Esophagus squamous epithelium (tissue), 5 donors: Measurements from ENCODE around the gene IFNGR1. TPM values are rescaled to one million over a fixed set of nuclear protein-coding genes. Genes with fewer than 3 reads are reported as not detected.

Experiments
- DNase-seq: peaks from one replicate; lab custom pipeline; 2025; lab: John Stamatoyannopoulos, UW
- H3K27ac ChIP-seq, 4 donors: fragments of 200-600 bp; sonication (generic); one replicate each; pipeline ENCODE4 v1.5.1; 2016 to 2019; ENCODE audit warnings: mild to moderate bottlenecking in 1 of 4
- H3K27me3 ChIP-seq, 4 donors: fragments of 200-600 bp; sonication (generic); 1 replicate in 3 of 4; 2 replicates in 1 of 4; pipeline versions ENCODE4 v1.5.1 to v1.6.0; 2017 to 2021; ENCODE audit warnings: antibody characterized with exemption in 1 of 4
- H3K36me3 ChIP-seq, 3 donors: fragments of 200-600 bp; sonication (generic); one replicate each; pipeline ENCODE4 v1.5.1; 2016 to 2019
- H3K4me1 ChIP-seq, 3 donors: fragments of 200-600 bp; sonication (generic); one replicate each; pipeline ENCODE4 v1.5.1; 2017 to 2019
- H3K4me3 ChIP-seq, 4 donors: fragments of 200-600 bp; sonication (generic); 1 replicate in 3 of 4; 2 replicates in 1 of 4; pipeline ENCODE4 v1.5.1; 2016 to 2019; ENCODE audit warnings: mild to moderate bottlenecking in 2 of 4, moderate library complexity in 1 of 4
- H3K9me3 ChIP-seq, 3 donors: fragments of 200-600 bp; sonication (generic); one replicate each; pipeline ENCODE4 v1.5.1; 2016 to 2019
- POLR2A ChIP-seq, 4 donors: fragments of 450-650 bp; IDR thresholded peaks; one replicate each; pipeline ENCODE4 v1.6.1; 2017; ENCODE audit warnings: antibody characterized with exemption in 4 of 4, mild to moderate bottlenecking in 4 of 4, moderate library complexity in 3 of 4
- WGBS, 2 donors: methylation state at CpG; one replicate each; pipeline ENCODE4 v1.1.5; 2018; 5-methylcytosine and 5-hydroxymethylcytosine counted together
- intact Hi-C: fragments of 100-400 bp; cut with DNase I; formaldehyde crosslinking; loops from one replicate; pipeline ENCODE4 v1.15.0; 2022
- total RNA-seq, 4 donors: library from RNA; depleted of rRNA; stranded (reverse); fragments of >200 nt; gene quantifications; one replicate each; pipeline ENCODE4 v1.1.0, GENCODE V29; 2016
- TF ChIP-seq, protein P1 (sequence below), 6 experiments: fragments of 450-650 bp in 4 of 6; fragments of 200-600 bp in 2 of 6; sonication (generic) in 2 of 6; IDR thresholded peaks; one replicate each; pipeline ENCODE4 v1.5.1; 2016 to 2019; ENCODE audit warnings: antibody characterized with exemption in 6 of 6, mild to moderate bottlenecking in 4 of 6, moderate library complexity in 4 of 6
- donor health status: DM: yes; HTN: yes; CAD: no.

The IFNGR1 gene
- total RNA-seq, 4 donors from 2014 or later: 33.8 to 96.8 (median 84.8) TPM

- Histone ChIP-seq H3K9me3 (no peaks in the 10 kb centered on the region), H3K27ac (no peak overlapping the region), H3K4me1 (peaks cover 0 to 10% (median 0%) of the 10 kb centered on the region in 3 donors), H3K27me3 (no peaks in the 10 kb centered on the region), H3K36me3 (no peaks in the 10 kb centered on the region), H3K4me3 (no peak overlapping the region)
- WGBS, 2 donors: 100% methylated on average over 1 of the region's 1 CpG; no CpG with 5 or more reads in 1 of the 2 donors
- no peak for DNase-seq
- intact Hi-C loops: no loop called here
- TF ChIP-seq POLR2A (IDR thresholded peaks at IDR 0.05): no peak
- TF ChIP-seq, protein P1, sequence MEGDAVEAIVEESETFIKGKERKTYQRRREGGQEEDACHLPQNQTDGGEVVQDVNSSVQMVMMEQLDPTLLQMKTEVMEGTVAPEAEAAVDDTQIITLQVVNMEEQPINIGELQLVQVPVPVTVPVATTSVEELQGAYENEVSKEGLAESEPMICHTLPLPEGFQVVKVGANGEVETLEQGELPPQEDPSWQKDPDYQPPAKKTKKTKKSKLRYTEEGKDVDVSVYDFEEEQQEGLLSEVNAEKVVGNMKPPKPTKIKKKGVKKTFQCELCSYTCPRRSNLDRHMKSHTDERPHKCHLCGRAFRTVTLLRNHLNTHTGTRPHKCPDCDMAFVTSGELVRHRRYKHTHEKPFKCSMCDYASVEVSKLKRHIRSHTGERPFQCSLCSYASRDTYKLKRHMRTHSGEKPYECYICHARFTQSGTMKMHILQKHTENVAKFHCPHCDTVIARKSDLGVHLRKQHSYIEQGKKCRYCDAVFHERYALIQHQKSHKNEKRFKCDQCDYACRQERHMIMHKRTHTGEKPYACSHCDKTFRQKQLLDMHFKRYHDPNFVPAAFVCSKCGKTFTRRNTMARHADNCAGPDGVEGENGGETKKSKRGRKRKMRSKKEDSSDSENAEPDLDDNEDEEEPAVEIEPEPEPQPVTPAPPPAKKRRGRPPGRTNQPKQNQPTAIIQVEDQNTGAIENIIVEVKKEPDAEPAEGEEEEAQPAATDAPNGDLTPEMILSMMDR (IDR thresholded peaks at IDR 0.05): no peak
These were observed 48.2 kb downstream of the IFNGR1 start for GRCh38 chr6:137171053-137171374.

DNA sequence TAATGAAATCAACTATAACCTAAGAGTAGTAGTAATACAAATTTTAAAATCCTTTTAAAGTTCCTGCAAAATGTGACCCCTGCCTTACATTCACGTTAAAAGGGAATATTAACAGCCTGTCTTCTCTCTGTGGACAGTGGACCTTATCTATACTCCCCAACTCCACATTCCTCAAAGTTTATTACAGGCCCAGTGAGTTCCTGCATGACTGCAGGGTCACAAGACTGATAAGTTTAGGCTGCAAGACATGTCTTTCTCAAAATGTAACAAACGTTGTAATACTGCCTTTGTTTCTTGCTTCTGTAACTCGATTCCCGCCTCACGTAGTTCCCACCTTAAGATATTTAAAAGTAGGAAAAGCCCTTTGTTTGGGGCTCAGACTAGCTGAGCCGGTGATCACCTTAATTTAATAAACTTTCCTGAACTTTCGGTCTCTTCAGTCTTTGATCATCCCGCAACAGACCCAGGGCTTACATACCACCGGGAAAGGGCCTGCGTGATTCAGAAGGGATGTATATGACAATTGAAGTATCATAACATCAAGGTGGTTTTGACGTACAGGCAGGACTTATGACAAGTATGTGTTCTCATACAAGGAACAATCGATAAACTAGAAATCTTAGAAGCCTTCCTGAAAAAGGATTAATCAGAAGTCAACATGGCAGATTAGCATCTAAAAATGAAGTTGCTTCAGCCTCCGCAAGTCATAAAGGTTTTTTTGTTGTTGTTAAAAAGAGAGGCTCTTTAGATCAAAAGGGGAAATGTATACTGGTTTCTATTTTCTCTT, 48.7 kb downstream of the IFNGR1 start:
- no peak for TF ChIP-seq POLR2A (IDR thresholded peaks at IDR 0.05)
- TF ChIP-seq, protein P1 (IDR thresholded peaks at IDR 0.05): no peak
- no peaks in the 10 kb centered on the region for H3K36me3 ChIP-seq
- H3K27ac ChIP-seq: no peak overlapping the region
- intact Hi-C loops: no loop called here
- H3K4me1 ChIP-seq: peaks cover 0 to 16% (median 0%) of the 10 kb centered on the region in 3 donors
- H3K9me3 ChIP-seq: no peaks in the 10 kb centered on the region
- 89 to 91% methylated on average over 12 to 13 of the region's 13 CpGs for WGBS, 2 donors
- DNase-seq: no peak
- H3K4me3 ChIP-seq: no peak overlapping the region
- no peaks in the 10 kb centered on the region for H3K27me3 ChIP-seq

DNA sequence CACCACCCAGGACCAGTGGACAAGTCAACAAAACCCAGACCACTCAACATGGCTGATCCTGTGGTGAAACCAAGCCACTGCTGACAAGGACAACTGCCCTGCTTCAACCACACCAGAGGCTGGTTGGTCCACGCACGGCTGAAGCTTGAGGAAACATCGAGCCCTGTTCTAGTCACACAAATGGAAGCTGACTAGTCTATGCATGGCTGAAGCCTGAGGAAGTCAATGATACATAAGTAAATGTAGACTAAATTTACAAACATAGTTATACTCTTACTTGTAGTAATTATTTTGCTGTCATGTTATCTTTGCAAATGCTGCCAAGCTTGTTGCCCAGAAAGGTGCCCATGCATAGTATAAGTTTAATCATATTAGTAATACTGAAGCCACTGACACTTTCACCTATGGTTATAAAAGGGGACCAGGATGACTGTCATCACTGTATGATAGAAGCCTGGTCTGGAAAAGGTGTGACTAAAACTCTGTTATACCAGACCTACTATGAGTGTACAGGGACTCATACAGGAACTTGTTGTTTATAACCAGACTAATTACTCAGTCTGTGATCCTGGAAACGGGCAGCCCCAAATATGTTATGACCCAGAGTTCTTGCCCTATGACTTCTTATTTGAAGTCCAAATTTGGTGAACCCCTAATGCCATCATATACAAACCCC, 51.3 kb downstream of the IFNGR1 start:
- no peak for DNase-seq
- Histone ChIP-seq H3K36me3 (no peaks in the 10 kb centered on the region), H3K4me1 (peaks cover 0 to 40% (median 0%) of the 10 kb centered on the region in 3 donors), H3K9me3 (no peaks in the 10 kb centered on the region), H3K27me3 (no peaks in the 10 kb centered on the region), H3K27ac (no peak overlapping the region), H3K4me3 (no peak overlapping the region)
- intact Hi-C loops: no loop called here
- WGBS, 2 donors: 73 to 87% methylated on average over 3 to 4 of the region's 4 CpGs
- TF ChIP-seq, protein P1 (IDR thresholded peaks at IDR 0.05): no peak
- no peak for TF ChIP-seq POLR2A (IDR thresholded peaks at IDR 0.05)

GRCh38 chr6:137166247-137167098, 52.7 kb downstream of the IFNGR1 start:
- intact Hi-C loops: no loop called here
- Histone ChIP-seq H3K27ac (no peak overlapping the region), H3K36me3 (no peaks in the 10 kb centered on the region), H3K4me3 (no peak overlapping the region), H3K27me3 (no peaks in the 10 kb centered on the region), H3K4me1 (peaks cover 0 to 47% (median 0%) of the 10 kb centered on the region in 3 donors), H3K9me3 (no peaks in the 10 kb centered on the region)
- DNase-seq: no peak
- 59 to 77% methylated on average over 5 to 6 of the region's 8 CpGs for WGBS, 2 donors
- no peak for TF ChIP-seq POLR2A (IDR thresholded peaks at IDR 0.05)
- TF ChIP-seq, protein P1 (IDR thresholded peaks at IDR 0.05): no peak
